Mesendoderm (in vitro differentiated cells): ENCODE data around the gene RING1. TPM values are rescaled to one million over a fixed set of nuclear protein-coding genes. Genes with fewer than 3 reads are reported as not detected.

Experiments
- DNase-seq: peaks from one replicate; pipeline ENCODE4 v3.0.0; 2013
- H2AK5ac ChIP-seq: 2 replicates; pipeline ENCODE4 v1.6.1; 2013; ENCODE audit warnings: low read length, inconsistent platforms
- H2BK120ac ChIP-seq: 2 replicates; pipeline ENCODE4 v1.6.1; 2013; ENCODE audit warnings: low read depth, mild to moderate bottlenecking, low read length, moderate library complexity, mixed read lengths
- H2BK15ac ChIP-seq: replicated peaks from 2 replicates; pipeline ENCODE4 v1.6.1; 2013; ENCODE audit warnings: low read depth, mild to moderate bottlenecking, moderate library complexity
- H2BK5ac ChIP-seq: 2 replicates; pipeline ENCODE4 v1.6.1; 2013; ENCODE audit warnings: low read length, inconsistent platforms
- H3K18ac ChIP-seq: 2 replicates; pipeline ENCODE4 v1.6.1; 2013; ENCODE audit warnings: mild to moderate bottlenecking, low read length, mixed read lengths
- H3K23ac ChIP-seq: one replicate; pipeline ENCODE4 v1.6.1; 2013; ENCODE audit warnings: low read length
- H3K27ac ChIP-seq: 2 replicates; pipeline ENCODE4 v1.5.1; 2013; ENCODE audit warnings: low read depth, mild to moderate bottlenecking, inconsistent platforms, low read length, moderate library complexity
- H3K27me3 ChIP-seq: 2 replicates; pipeline ENCODE4 v1.6.1; 2013; ENCODE audit warnings: low read length, control low read depth, mild to moderate bottlenecking, inconsistent platforms; ENCODE audit not compliant: insufficient read depth, poor library complexity
- H3K36me3 ChIP-seq: 2 replicates; pipeline ENCODE4 v1.6.1; 2013; ENCODE audit warnings: low read length, inconsistent platforms; ENCODE audit not compliant: control insufficient read depth, insufficient read depth
- H3K4ac ChIP-seq: one replicate; pipeline ENCODE4 v1.6.1; 2013; ENCODE audit warnings: low read depth, mild to moderate bottlenecking, low read length, moderate library complexity
- H3K4me1 ChIP-seq: 2 replicates; pipeline ENCODE4 v1.6.1; 2013; ENCODE audit warnings: low read depth, low read length, inconsistent platforms; ENCODE audit not compliant: control insufficient read depth
- H3K4me2 ChIP-seq: 2 replicates; pipeline ENCODE4 v1.6.1; 2013; ENCODE audit warnings: low read length
- H3K4me3 ChIP-seq: 2 replicates; pipeline ENCODE4 v1.5.1; 2013; ENCODE audit warnings: mild to moderate bottlenecking, low read length
- H3K56ac ChIP-seq: one replicate; pipeline ENCODE4 v1.6.1; 2013; ENCODE audit warnings: low read length
- H3K79me1 ChIP-seq: 2 replicates; pipeline ENCODE4 v1.6.1; 2013; ENCODE audit warnings: low read length, inconsistent platforms
- H3K79me2 ChIP-seq: 2 replicates; pipeline ENCODE4 v1.6.1; 2013; ENCODE audit warnings: mild to moderate bottlenecking, low read length; ENCODE audit not compliant: control insufficient read depth, insufficient read depth
- H3K9ac ChIP-seq: 2 replicates; pipeline ENCODE4 v1.6.1; 2013; ENCODE audit warnings: low read length, inconsistent platforms
- H4K5ac ChIP-seq: one replicate; pipeline ENCODE4 v1.6.1; 2013; ENCODE audit warnings: low read length
- H4K8ac ChIP-seq: one replicate; pipeline ENCODE4 v1.6.1; 2013; ENCODE audit warnings: low read depth, mild to moderate bottlenecking, control low read depth, low read length, moderate library complexity
- WGBS: extraction: QIAGEN DNeasy Blood & Tissue Kit; methylation state at CpG from one replicate; pipeline ENCODE4 v1.1.7; 2013; ENCODE audit warnings: low lambda C conversion rate, missing lambda C conversion rate; ENCODE audit not compliant: insufficient coverage; ENCODE audit errors: extremely low coverage; 5-methylcytosine and 5-hydroxymethylcytosine counted together
- polyA plus RNA-seq, 2 experiments: library from polyadenylated mRNA; stranded (reverse); fragments of 200-250 nt; gene quantifications; one replicate each; pipeline ENCODE4 v1.2.3, GENCODE V29; 2013

Gene RING1
- 25.9 TPM for polyA plus RNA-seq (2013, experiment 1 of 2)
- 25.7 TPM for polyA plus RNA-seq (2013, experiment 2 of 2)

- Histone ChIP-seq H3K4ac (peak within 1 kb of the TSS; percentile 66), H3K36me3 (peaks cover 3% of the 10 kb centered on the region), H3K4me3 (peak within 1 kb of the TSS; percentile 81), H4K8ac (peak within 1 kb of the TSS; percentile 3), H3K79me1 (peaks cover 4% of the 10 kb centered on the region), H2BK15ac (no peak within 1 kb of the TSS), H3K27me3 (no peaks in the 10 kb centered on the region), H3K79me2 (no peaks in the 10 kb centered on the region), H2BK5ac (no peak within 1 kb of the TSS), H2BK120ac (no peak within 1 kb of the TSS), H3K18ac (peak within 1 kb of the TSS; percentile 84), H3K4me1 (peaks cover 4% of the 10 kb centered on the region), H4K5ac (no peak within 1 kb of the TSS), H3K23ac (no peak within 1 kb of the TSS), H3K9ac (peak within 1 kb of the TSS; percentile 86), H3K56ac (peak within 1 kb of the TSS; percentile 96), H3K4me2 (peak within 1 kb of the TSS; percentile 99), H3K27ac (peak within 1 kb of the TSS; percentile 74), H2AK5ac (no peak within 1 kb of the TSS)
- no CpG with 5 or more reads among the region's 86 CpGs for WGBS
- peak; percentile 86 for DNase-seq
These were observed at the start of gene RING1 for GRCh38 chr6:33208091-33208967. Gene RING1, plus strand, starts transcription at chr6:33208500. Its CDS starts 323 bp downstream, at chr6:33208823.

DNA sequence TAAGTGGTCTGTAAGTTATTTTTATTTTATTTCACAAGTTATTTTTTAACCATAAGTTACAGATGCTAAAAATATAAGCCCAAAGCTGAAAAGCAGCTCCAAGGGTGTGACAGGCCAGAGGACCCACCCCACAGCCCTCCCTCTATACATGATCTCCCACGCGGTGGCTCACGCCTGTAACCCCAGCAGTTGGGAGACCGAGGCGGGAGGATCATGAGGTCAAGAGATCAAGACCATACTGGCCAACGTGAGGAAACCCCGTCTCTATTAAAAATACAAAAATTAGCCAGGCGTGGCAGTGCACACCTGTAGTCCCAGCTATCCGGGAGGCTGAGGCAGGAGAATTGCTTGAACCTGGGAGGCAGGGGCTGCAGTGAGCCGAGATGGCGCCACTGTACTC, 48.2 kb upstream of the RING1 start:
- H3K4me3 ChIP-seq, result no peak overlapping the region
- no peaks in the 10 kb centered on the region for H3K79me1 ChIP-seq
- no peak overlapping the region for H4K8ac ChIP-seq
- H3K56ac ChIP-seq, result no peak overlapping the region
- no peak overlapping the region for H2BK120ac ChIP-seq
- H3K4me1 ChIP-seq, result no peaks in the 10 kb centered on the region
- H4K5ac ChIP-seq, result no peak overlapping the region
- H3K4me2 ChIP-seq, result no peak overlapping the region
- H3K36me3 ChIP-seq, result no peaks in the 10 kb centered on the region
- no peaks in the 10 kb centered on the region for H3K27me3 ChIP-seq
- no peak overlapping the region for H3K9ac ChIP-seq
- DNase-seq, result no peak
- H2BK5ac ChIP-seq, result no peak overlapping the region
- H2AK5ac ChIP-seq, result no peak overlapping the region
- H3K27ac ChIP-seq, result no peak overlapping the region
- no peaks in the 10 kb centered on the region for H3K79me2 ChIP-seq
- H3K18ac ChIP-seq, result no peak overlapping the region
- no peak overlapping the region for H3K4ac ChIP-seq
- no peak overlapping the region for H2BK15ac ChIP-seq
- H3K23ac ChIP-seq, result no peak overlapping the region
- no CpG with 5 or more reads among the region's 11 CpGs for WGBS

DNA sequence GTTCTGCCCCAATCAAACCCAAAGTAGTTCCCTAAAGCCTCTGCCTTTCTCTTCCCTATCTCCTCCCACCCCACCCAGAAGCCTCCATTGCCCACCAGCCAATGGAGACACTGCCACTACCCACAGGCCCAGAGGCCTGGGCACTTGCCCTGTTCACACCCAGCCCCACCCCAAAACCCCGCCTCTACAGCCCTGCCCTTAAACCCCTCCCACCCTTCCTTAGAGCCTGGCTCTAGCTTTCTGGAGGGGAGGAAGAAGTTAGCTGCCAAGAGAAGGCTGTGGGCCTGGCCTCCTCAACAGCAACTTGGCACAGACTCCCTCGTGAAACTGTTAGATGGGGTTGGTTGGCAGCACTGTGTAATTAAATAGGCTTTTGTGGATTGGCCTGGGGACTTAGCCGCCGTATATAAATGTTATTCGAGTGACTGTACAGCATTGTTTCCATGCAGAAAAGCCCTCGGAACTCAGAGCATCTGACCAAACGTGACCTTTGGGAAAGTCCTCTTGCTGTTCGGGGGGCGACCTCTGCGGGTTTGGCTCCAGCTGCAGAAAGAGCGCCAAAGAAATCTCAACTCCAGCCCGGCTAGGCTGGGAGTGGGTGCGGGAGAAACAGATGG, 47.5 kb upstream of the RING1 start:
- Histone ChIP-seq H4K5ac (no peak overlapping the region), H3K27me3 (no peaks in the 10 kb centered on the region), H3K23ac (no peak overlapping the region), H2BK120ac (no peak overlapping the region), H3K56ac (peak overlapping the region; percentile 22), H3K4ac (no peak overlapping the region), H2AK5ac (no peak overlapping the region), H3K79me2 (no peaks in the 10 kb centered on the region), H3K27ac (no peak overlapping the region), H2BK15ac (no peak overlapping the region), H3K36me3 (no peaks in the 10 kb centered on the region), H3K18ac (no peak overlapping the region), H3K9ac (no peak overlapping the region), H3K79me1 (no peaks in the 10 kb centered on the region), H4K8ac (no peak overlapping the region), H2BK5ac (no peak overlapping the region), H3K4me2 (no peak overlapping the region), H3K4me3 (no peak overlapping the region), H3K4me1 (no peaks in the 10 kb centered on the region)
- WGBS, result no CpG with 5 or more reads among the region's 13 CpGs
- DNase-seq, result peak; percentile 21

GRCh38 chr6:33161354-33162331, 46.7 kb upstream of the RING1 start:
- Histone ChIP-seq H3K79me2 (no peaks in the 10 kb centered on the region), H2BK120ac (no peak overlapping the region), H2BK15ac (no peak overlapping the region), H2AK5ac (no peak overlapping the region), H3K9ac (peak overlapping the region; percentile 73), H3K4me2 (peak overlapping the region; percentile 64), H3K79me1 (no peaks in the 10 kb centered on the region), H3K4me3 (peak overlapping the region; percentile 29), H3K27me3 (no peaks in the 10 kb centered on the region), H4K8ac (no peak overlapping the region), H3K4me1 (no peaks in the 10 kb centered on the region), H3K56ac (peak overlapping the region; percentile 84), H3K23ac (no peak overlapping the region), H3K4ac (no peak overlapping the region), H3K27ac (no peak overlapping the region), H4K5ac (no peak overlapping the region), H3K18ac (no peak overlapping the region), H2BK5ac (no peak overlapping the region), H3K36me3 (no peaks in the 10 kb centered on the region)
- WGBS, result no CpG with 5 or more reads among the region's 58 CpGs
- DNase-seq, result peak; percentile 56

GRCh38 chr6:33163540-33163939, 44.8 kb upstream of the RING1 start:
- Histone ChIP-seq H3K56ac (no peak overlapping the region), H3K23ac (no peak overlapping the region), H4K5ac (no peak overlapping the region), H3K4ac (no peak overlapping the region), H3K4me1 (no peaks in the 10 kb centered on the region), H3K79me1 (no peaks in the 10 kb centered on the region), H3K79me2 (no peaks in the 10 kb centered on the region), H4K8ac (no peak overlapping the region), H2BK5ac (no peak overlapping the region), H3K4me2 (no peak overlapping the region), H3K27me3 (no peaks in the 10 kb centered on the region), H3K18ac (no peak overlapping the region), H2AK5ac (no peak overlapping the region), H3K36me3 (no peaks in the 10 kb centered on the region), H2BK15ac (no peak overlapping the region), H2BK120ac (no peak overlapping the region), H3K4me3 (no peak overlapping the region), H3K9ac (no peak overlapping the region), H3K27ac (no peak overlapping the region)
- no peak for DNase-seq
- WGBS, result no CpG with 5 or more reads among the region's 10 CpGs
